Skeletal muscle tissue (tissue), 4 donors: Measurements from ENCODE around the gene MPPED1. TPM values are rescaled to one million over a fixed set of nuclear protein-coding genes. Genes with fewer than 3 reads are reported as not detected.

Experiments
- H3K27ac ChIP-seq: one replicate; pipeline ENCODE4 v1.7.0; 2013; ENCODE audit warnings: mild to moderate bottlenecking, low read depth, low read length, inconsistent platforms
- H3K27me3 ChIP-seq, 3 donors: one replicate each; pipeline ENCODE4 v1.7.0; 2013; ENCODE audit warnings: low read length in 3 of 3; ENCODE audit not compliant: control insufficient read depth in 3 of 3, insufficient read depth in 3 of 3
- H3K36me3 ChIP-seq, 3 donors: one replicate each; pipeline ENCODE4 v1.7.0; 2013; ENCODE audit warnings: low read length in 3 of 3; ENCODE audit not compliant: control insufficient read depth in 3 of 3, insufficient read depth in 3 of 3
- H3K4me1 ChIP-seq, 3 donors: one replicate each; pipeline ENCODE4 v1.7.0; 2013; ENCODE audit warnings: low read length in 3 of 3, mild to moderate bottlenecking in 3 of 3; ENCODE audit not compliant: control insufficient read depth in 3 of 3, insufficient read depth in 3 of 3
- H3K4me3 ChIP-seq, 3 donors: one replicate each; pipeline ENCODE4 v1.7.0; 2013; ENCODE audit warnings: low read length in 3 of 3
- H3K9ac ChIP-seq, 3 donors: one replicate each; pipeline ENCODE4 v1.7.0; 2013; ENCODE audit warnings: low read length in 3 of 3, mild to moderate bottlenecking in 3 of 3, moderate library complexity in 2 of 3, low read depth in 1 of 3
- H3K9me3 ChIP-seq, 3 donors: one replicate each; pipeline ENCODE4 v1.7.0; 2013; ENCODE audit warnings: low read length in 3 of 3; ENCODE audit not compliant: control insufficient read depth in 3 of 3
- total RNA-seq: library from RNA; depleted of rRNA; stranded (reverse); fragments of >200 nt; gene quantifications from one replicate; pipeline ENCODE4 v1.2.3, GENCODE V29; 2014
- donor health status: Osteomylitis.

Gene MPPED1
- total RNA-seq, 1 donor from 2014 or later = under 0.01 TPM

DNA sequence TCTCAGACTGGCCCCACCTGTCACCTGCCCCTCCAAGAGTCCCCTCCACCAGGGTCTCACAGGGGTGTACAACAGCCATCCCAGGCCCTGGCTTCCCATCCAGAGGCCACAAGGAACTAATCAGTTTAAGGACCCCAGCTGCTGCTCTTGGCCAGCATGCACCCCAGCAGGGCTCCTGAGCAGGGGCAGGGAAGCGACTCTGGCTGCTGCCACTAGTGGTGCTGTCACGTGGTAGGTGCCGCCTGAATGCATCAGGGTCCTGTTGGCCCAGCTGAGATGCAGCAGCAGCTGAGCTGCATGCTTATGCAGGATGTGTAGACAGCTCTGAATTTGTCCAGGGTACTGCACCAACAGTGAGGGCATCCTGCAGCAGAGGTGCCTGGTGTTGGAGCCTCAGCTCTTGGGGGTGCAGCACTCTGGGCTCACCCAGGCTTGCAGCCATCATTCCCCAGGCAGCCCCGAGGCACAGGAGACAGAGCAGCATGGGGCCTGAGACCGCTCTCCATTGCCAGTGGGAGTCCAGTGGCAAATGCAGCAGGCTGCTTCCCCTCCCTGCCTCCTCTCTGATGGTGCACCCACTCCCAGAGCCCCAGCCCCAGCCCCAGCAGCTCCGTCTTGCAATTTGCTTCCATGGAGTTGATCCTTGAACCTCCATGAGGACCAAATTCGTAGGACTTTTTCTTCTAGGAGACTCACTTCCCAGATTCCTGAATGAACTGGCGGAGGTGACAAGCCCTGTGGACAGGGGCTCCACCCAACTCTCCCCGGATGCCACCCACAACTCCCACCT lies 98.7 kb downstream of the MPPED1 start:
- no peak overlapping the region for H3K9ac ChIP-seq
- H3K27ac ChIP-seq = no peak overlapping the region
- H3K27me3 ChIP-seq = peaks cover 8 to 27% (median 14%) of the 10 kb centered on the region in 3 donors
- H3K9me3 ChIP-seq = no peaks in the 10 kb centered on the region
- H3K36me3 ChIP-seq = no peaks in the 10 kb centered on the region
- no peak overlapping the region for H3K4me3 ChIP-seq
- no peaks in the 10 kb centered on the region for H3K4me1 ChIP-seq

DNA sequence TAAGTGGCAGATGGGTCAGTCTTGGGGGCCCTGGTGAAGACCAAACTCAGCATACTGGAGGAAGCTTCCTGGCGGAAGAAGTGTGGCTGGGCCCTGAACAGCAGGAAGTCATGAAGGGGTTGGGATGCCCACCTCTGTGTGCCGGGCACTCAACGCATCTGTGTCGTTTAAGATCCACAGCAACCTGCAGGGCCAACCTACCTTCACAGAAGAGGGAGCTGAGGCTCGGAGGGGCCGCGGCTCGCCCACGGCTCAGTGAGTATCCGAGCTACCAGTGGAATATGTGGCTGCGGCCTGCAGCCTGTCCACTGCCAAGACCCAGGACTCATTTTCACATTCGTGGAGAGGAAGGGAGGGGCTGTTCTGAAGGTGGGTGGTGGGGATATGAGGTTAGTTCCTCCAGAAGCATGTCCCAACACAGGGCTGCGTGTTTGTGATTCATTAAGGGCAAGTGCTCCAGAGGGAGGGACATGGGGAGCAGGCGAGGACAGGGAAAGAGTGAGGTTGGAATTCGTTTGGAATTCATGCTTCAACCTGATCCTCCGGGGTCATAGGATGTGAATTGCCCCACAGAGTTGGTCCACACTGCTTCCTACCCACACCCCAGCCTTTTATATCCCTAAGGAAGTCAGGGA lies 99.6 kb downstream of the MPPED1 start:
- no peaks in the 10 kb centered on the region for H3K36me3 ChIP-seq
- H3K27me3 ChIP-seq = peaks cover 14 to 31% (median 17%) of the 10 kb centered on the region in 3 donors
- H3K4me3 ChIP-seq = no peak overlapping the region
- H3K4me1 ChIP-seq = no peaks in the 10 kb centered on the region
- H3K27ac ChIP-seq = no peak overlapping the region
- no peaks in the 10 kb centered on the region for H3K9me3 ChIP-seq
- no peak overlapping the region for H3K9ac ChIP-seq

DNA sequence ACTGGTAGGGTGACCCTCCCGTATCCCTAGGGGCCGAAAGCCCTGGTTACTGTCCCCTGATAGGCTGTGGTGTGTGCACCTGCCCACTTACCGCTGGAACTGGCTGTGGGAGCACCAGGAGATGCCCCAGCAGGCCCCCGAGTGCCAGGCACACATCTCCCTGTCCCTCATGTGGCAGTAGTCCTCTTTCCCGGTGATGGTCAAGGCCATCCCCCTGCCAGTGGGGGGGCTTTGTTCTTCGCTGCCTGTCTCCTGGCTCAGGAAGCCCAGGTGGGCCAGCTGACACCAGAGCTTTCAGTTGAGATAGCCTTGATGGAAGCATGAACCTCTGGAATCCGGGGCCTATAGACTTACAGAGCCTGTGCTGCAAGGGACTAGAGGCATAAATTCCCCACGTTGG lies 100.5 kb downstream of the MPPED1 start:
- Histone ChIP-seq H3K9me3 (no peaks in the 10 kb centered on the region), H3K9ac (no peak overlapping the region), H3K27ac (no peak overlapping the region), H3K4me1 (no peaks in the 10 kb centered on the region), H3K4me3 (no peak overlapping the region), H3K27me3 (peaks cover 11 to 33% (median 20%) of the 10 kb centered on the region in 3 donors), H3K36me3 (no peaks in the 10 kb centered on the region)

DNA sequence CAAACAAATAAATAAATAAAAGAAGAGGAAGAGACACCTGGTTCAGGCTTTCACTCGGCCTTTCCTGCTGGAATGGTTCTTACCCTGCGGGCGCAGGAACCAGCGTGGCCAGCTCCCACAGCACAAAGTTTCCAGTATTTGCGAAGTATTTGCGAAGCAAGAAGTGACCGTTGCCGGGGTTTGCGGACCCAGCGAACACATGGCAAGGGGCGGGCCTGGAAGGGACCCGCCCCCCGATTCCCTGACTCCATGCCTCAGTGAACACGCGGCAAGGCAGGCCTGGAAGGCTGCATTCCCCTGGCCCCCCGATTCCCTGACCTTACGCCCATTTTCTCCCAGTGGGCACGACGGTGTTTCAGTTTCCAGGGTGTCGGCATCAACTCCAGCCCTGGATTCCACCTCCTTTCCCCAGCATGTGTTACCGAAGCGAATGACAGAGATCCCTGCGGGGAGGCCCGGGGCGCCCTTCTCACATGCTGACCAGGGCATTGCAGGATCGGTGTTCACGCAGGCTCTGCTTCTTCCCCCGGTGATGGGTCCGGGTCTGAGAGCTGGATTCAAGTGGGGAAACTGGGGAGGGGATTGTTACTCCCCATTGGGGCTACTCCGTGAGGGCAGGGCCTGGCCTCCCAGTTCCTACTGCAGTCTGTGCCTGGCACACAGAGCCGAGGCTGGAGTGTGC lies 102.8 kb downstream of the MPPED1 start:
- H3K36me3 ChIP-seq = no peaks in the 10 kb centered on the region
- H3K9me3 ChIP-seq = no peaks in the 10 kb centered on the region
- H3K27ac ChIP-seq = no peak overlapping the region
- no peak overlapping the region for H3K9ac ChIP-seq
- H3K27me3 ChIP-seq = peaks cover 10 to 33% (median 26%) of the 10 kb centered on the region in 3 donors
- no peak overlapping the region for H3K4me3 ChIP-seq
- H3K4me1 ChIP-seq = no peaks in the 10 kb centered on the region

DNA sequence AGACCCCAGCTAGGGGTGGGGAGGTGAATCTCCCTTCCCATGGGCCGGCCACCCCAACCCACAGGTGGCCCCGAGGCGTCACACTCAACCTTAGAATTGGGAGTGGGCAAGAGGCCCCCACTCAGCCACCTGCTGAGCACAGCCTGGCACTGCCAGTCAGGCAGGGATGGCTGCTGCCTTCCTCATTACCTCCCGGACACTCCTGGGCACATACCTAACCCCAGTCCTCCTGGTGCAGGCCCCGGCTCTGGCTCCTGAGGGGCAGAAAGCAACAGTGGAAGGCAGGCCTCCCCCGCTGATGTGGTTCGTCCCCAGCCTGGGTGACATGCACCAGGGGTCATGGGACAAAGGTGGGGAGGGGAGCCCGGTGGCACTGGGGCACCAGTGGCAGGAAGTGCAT lies 103.6 kb downstream of the MPPED1 start:
- H3K9me3 ChIP-seq = no peaks in the 10 kb centered on the region
- no peak overlapping the region for H3K9ac ChIP-seq
- peaks cover 10 to 33% (median 26%) of the 10 kb centered on the region in 3 donors for H3K27me3 ChIP-seq
- no peaks in the 10 kb centered on the region for H3K36me3 ChIP-seq
- no peaks in the 10 kb centered on the region for H3K4me1 ChIP-seq
- no peak overlapping the region for H3K27ac ChIP-seq
- no peak overlapping the region for H3K4me3 ChIP-seq

DNA sequence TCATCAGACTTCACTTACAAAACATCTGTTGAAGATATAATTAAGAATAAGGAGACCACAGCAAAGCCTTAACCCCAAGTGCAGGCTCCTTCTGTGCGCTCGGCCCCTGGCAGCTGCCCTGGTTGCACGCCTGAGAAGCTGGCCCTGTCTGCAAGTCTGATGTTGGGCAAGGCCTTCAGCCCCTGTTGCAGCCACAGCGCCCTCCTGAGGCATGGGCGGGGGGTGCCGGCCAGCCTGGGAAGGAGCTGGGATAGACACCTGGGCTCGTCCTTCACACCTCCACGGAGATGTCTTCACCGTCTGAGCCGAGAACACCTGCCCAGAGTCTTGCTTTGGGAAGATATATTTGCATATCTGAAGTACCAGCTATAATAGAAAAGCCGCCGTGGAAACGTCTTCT lies 104.1 kb downstream of the MPPED1 start:
- Histone ChIP-seq H3K27me3 (peaks cover 10 to 31% (median 26%) of the 10 kb centered on the region in 3 donors), H3K9ac (no peak overlapping the region), H3K27ac (no peak overlapping the region), H3K4me3 (no peak overlapping the region), H3K36me3 (no peaks in the 10 kb centered on the region), H3K4me1 (no peaks in the 10 kb centered on the region), H3K9me3 (no peaks in the 10 kb centered on the region)

DNA sequence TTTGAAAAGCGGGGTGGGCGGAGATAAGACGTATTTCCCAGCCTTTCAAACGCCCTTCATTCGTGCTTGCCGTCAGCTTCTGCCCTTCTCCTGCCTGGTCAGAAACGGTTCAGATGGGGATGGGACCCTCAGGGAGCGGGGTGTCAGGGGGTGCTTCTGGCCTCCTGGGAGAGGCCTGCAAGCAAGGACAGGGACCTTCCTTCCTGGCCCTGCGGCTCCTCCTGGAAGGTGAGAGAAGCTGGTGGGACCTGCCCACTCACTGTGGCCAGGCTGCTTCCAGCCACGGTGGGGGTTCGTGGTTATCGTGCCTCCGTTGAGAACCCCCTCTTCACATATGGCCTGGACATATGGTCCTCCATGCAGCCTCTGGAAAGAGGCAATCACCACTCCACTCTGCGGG lies 104.6 kb downstream of the MPPED1 start:
- Histone ChIP-seq H3K4me1 (no peaks in the 10 kb centered on the region), H3K27me3 (peaks cover 10 to 31% (median 26%) of the 10 kb centered on the region in 3 donors), H3K9ac (no peak overlapping the region), H3K4me3 (no peak overlapping the region), H3K36me3 (no peaks in the 10 kb centered on the region), H3K27ac (no peak overlapping the region), H3K9me3 (no peaks in the 10 kb centered on the region)

DNA sequence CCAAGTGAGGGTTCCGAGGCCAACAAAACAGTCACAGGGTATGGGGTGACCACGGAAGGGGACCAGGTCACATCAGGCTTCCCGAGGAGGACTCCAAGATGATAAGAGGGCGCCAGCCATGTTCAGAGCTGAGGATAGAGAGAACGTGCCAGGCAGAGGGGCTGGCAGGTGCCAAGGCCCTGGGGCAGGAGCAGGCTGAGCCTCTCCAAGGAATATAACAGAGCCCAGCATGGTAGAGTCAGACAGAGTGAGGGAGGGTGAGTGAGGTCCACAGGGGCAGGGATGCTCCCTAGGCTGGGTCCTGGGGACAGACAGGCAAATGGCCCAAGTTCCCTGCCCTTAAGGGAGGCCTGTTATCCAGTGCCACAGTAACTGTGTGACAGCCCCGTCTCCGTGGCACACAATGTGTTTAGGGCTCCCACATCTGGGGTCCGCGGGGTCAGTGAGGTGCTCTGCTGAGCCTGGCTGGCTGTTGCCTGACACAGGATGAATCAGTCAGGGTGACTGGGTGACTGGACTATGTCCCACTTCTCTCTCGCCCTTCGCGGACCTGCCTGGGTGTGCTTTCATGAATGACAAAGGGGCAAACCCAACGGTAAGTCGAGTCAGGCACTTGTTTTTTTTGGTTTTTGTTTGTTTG lies 105.3 kb downstream of the MPPED1 start:
- no peaks in the 10 kb centered on the region for H3K9me3 ChIP-seq
- H3K27me3 ChIP-seq = peaks cover 10 to 28% (median 26%) of the 10 kb centered on the region in 3 donors
- H3K4me1 ChIP-seq = no peaks in the 10 kb centered on the region
- H3K36me3 ChIP-seq = no peaks in the 10 kb centered on the region
- H3K27ac ChIP-seq = no peak overlapping the region
- H3K9ac ChIP-seq = no peak overlapping the region
- no peak overlapping the region for H3K4me3 ChIP-seq

DNA sequence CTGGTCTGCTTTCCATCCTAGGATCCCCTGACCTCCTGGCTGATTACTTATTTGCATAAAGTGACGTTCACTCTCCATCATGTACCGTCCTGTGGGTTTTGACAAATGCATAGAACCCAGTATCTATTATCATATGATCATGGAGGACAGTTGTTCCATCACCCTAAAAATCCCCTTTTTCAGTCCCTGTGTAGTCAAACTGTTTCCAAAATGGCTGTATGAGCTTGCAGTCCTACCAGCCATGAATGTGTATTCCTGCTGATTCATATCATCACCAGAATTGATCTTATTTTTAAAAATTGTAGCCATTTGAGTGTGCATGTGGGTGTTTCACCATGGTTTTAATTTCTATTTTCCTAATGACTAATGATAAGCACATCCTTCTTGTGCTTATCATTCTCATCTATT lies 108.8 kb downstream of the MPPED1 start:
- Histone ChIP-seq H3K27ac (no peak overlapping the region), H3K9ac (no peak overlapping the region), H3K27me3 (peaks cover 3 to 19% (median 7%) of the 10 kb centered on the region in 3 donors), H3K4me3 (no peak overlapping the region), H3K4me1 (peaks cover 0 to 2% (median 0%) of the 10 kb centered on the region in 3 donors), H3K9me3 (no peaks in the 10 kb centered on the region), H3K36me3 (no peaks in the 10 kb centered on the region)
